Tibial artery (tissue), 4 donors: Measurements from ENCODE around the gene LCE2C.
"Not testable (repeated sequence)": the region's sequence is repeated elsewhere in the genome, so short reads cannot be mapped to it uniquely, and the experiment has no call there.

Source experiments
- DNase-seq, 2 donors: peaks; one replicate each; pipeline ENCODE4 v3.0.0-alpha.2; 2019
- H3K27ac ChIP-seq, 2 donors: fragments of 200-600 bp; sonication (generic) in 1 of 2; 1 replicate in 1 of 2; 2 replicates in 1 of 2; pipeline ENCODE4 v1.5.1; 2018 to 2019; ENCODE audit warnings: mild to moderate bottlenecking in 1 of 2
- H3K27me3 ChIP-seq, 2 donors: fragments of 200-600 bp; sonication (generic) in 1 of 2; one replicate each; pipeline versions ENCODE4 v1.5.1 to v1.6.0; 2016 to 2019
- H3K36me3 ChIP-seq, 3 donors: fragments of 200-600 bp; sonication (generic) in 2 of 3; one replicate each; pipeline ENCODE4 v1.5.1; 2016 to 2019; ENCODE audit warnings: mild to moderate bottlenecking in 2 of 3
- H3K4me1 ChIP-seq, 4 donors: fragments of 200-600 bp; sonication (generic) in 2 of 4; 1 replicate in 3 of 4; 2 replicates in 1 of 4; pipeline ENCODE4 v1.5.1; 2016 to 2019
- H3K4me3 ChIP-seq, 2 donors: fragments of 200-600 bp; sonication (generic) in 1 of 2; 1 replicate in 1 of 2; 2 replicates in 1 of 2; pipeline ENCODE4 v1.5.1; 2018 to 2019; ENCODE audit warnings: mild to moderate bottlenecking in 2 of 2
- H3K9me3 ChIP-seq, 3 donors: fragments of 200-600 bp; sonication (generic) in 1 of 3; one replicate each; pipeline ENCODE4 v1.5.1; 2016 to 2019
- CTCF ChIP-seq, 2 experiments: fragments of 200-600 bp in 1 of 2; fragments of 450-650 bp in 1 of 2; IDR thresholded peaks; one replicate each; pipeline ENCODE4 v1.5.1; 2017 to 2019; ENCODE audit warnings: antibody characterized with exemption in 2 of 2, mild to moderate bottlenecking in 1 of 2, moderate library complexity in 1 of 2
- intact Hi-C: fragments of 100-400 bp; cut with DNase I; formaldehyde crosslinking; loops from one replicate; pipeline ENCODE4 v1.15.0; 2023; ENCODE audit warnings: low total_unique reads

The LCE2C gene

GRCh38 chr1:152646656-152647055 is 28.4 kb upstream of the LCE2C start:
- H3K27ac ChIP-seq: no peak overlapping the region
- intact Hi-C loops: no loop called here

GRCh38 chr1:152654110-152654509 is 21.0 kb upstream of the LCE2C start:
- Histone ChIP-seq H3K4me1 (no peaks in the 10 kb centered on the region), H3K27ac (no peak overlapping the region), H3K9me3 (no peaks in the 10 kb centered on the region), H3K4me3 (no peak overlapping the region), H3K27me3 (no peaks in the 10 kb centered on the region), H3K36me3 (no peaks in the 10 kb centered on the region)
- TF ChIP-seq CTCF (IDR thresholded peaks at IDR 0.05): no peak
- intact Hi-C loops: no loop called here
- DNase-seq: no peak

More at GRCh38 chr1:152646656-152647055, 28.4 kb upstream of the LCE2C start:
- H3K4me1 ChIP-seq: no peaks in the 10 kb centered on the region
- no peaks in the 10 kb centered on the region for H3K27me3 ChIP-seq
- no peaks in the 10 kb centered on the region for H3K9me3 ChIP-seq
- no peaks in the 10 kb centered on the region for H3K36me3 ChIP-seq
- H3K4me3 ChIP-seq: no peak overlapping the region
- DNase-seq: no peak
- TF ChIP-seq CTCF (IDR thresholded peaks at IDR 0.05): no peak

GRCh38 chr1:152656459-152656858 is 18.6 kb upstream of the LCE2C start:
- H3K4me3 ChIP-seq: no peak overlapping the region
- intact Hi-C loops: no loop called here
- H3K9me3 ChIP-seq: no peaks in the 10 kb centered on the region
- DNase-seq: no peak
- TF ChIP-seq CTCF (IDR thresholded peaks at IDR 0.05): no peak
- no peaks in the 10 kb centered on the region for H3K27me3 ChIP-seq
- H3K36me3 ChIP-seq: no peaks in the 10 kb centered on the region
- H3K4me1 ChIP-seq: no peaks in the 10 kb centered on the region
- no peak overlapping the region for H3K27ac ChIP-seq

- no peaks in the 10 kb centered on the region for H3K9me3 ChIP-seq
- DNase-seq: no peak
- H3K36me3 ChIP-seq: no peaks in the 10 kb centered on the region
- no peaks in the 10 kb centered on the region for H3K27me3 ChIP-seq
- intact Hi-C loops: no loop called here
- no peak overlapping the region for H3K4me3 ChIP-seq
- no peak for TF ChIP-seq CTCF (IDR thresholded peaks at IDR 0.05)
- no peak overlapping the region for H3K27ac ChIP-seq
- H3K4me1 ChIP-seq: no peaks in the 10 kb centered on the region
These were observed 17.4 kb upstream of the LCE2C start for GRCh38 chr1:152657677-152658076.

GRCh38 chr1:152658649-152659048 is 16.4 kb upstream of the LCE2C start:
- no peaks in the 10 kb centered on the region for H3K4me1 ChIP-seq
- DNase-seq: no peak
- intact Hi-C loops: no loop called here
- no peak for TF ChIP-seq CTCF (IDR thresholded peaks at IDR 0.05)
- H3K4me3 ChIP-seq: no peak overlapping the region
- no peak overlapping the region for H3K27ac ChIP-seq
- H3K27me3 ChIP-seq: no peaks in the 10 kb centered on the region
- H3K36me3 ChIP-seq: no peaks in the 10 kb centered on the region
- no peaks in the 10 kb centered on the region for H3K9me3 ChIP-seq

GRCh38 chr1:152663098-152663497 is 12.0 kb upstream of the LCE2C start, which contains the start of gene LCE2D:
LCE2D (plus strand) TSS chr1:152663380; CDS start chr1:152664106, 726 bp downstream.
- peaks cover 0 to 3% of the 10 kb centered on the region in 2 donors for H3K27me3 ChIP-seq
- no peaks in the 10 kb centered on the region for H3K36me3 ChIP-seq
- intact Hi-C loops: no loop called here
- no peaks in the 10 kb centered on the region for H3K4me1 ChIP-seq
- no peak for TF ChIP-seq CTCF (IDR thresholded peaks at IDR 0.05)
- no peak within 1 kb of the TSS for H3K27ac ChIP-seq
- H3K9me3 ChIP-seq: no peaks in the 10 kb centered on the region
- DNase-seq: no peak
- no peak within 1 kb of the TSS for H3K4me3 ChIP-seq

GRCh38 chr1:152666171-152666570 is 8.9 kb upstream of the LCE2C start:
- H3K4me3 ChIP-seq, H3K4me1 ChIP-seq, DNase-seq, H3K36me3 ChIP-seq, H3K9me3 ChIP-seq, H3K27me3 ChIP-seq, intact Hi-C loops, H3K27ac ChIP-seq: not testable (repeated sequence)
